Lower leg skin (tissue), 3 donors: ENCODE results near the gene DENND1C.

ENCODE experiments used
- POLR2A ChIP-seq, 2 donors: fragments of 450-650 bp; IDR thresholded peaks; one replicate each; pipeline ENCODE4 v1.6.1; 2016 to 2017; ENCODE audit warnings: antibody characterized with exemption in 2 of 2, mild to moderate bottlenecking in 1 of 2, moderate library complexity in 1 of 2
- TF ChIP-seq, protein P1 (sequence below), 3 donors: fragments of 450-650 bp; IDR thresholded peaks; one replicate each; pipeline ENCODE4 v1.5.1; 2016; ENCODE audit warnings: antibody characterized with exemption in 3 of 3, mild to moderate bottlenecking in 3 of 3, moderate library complexity in 2 of 3

DNA sequence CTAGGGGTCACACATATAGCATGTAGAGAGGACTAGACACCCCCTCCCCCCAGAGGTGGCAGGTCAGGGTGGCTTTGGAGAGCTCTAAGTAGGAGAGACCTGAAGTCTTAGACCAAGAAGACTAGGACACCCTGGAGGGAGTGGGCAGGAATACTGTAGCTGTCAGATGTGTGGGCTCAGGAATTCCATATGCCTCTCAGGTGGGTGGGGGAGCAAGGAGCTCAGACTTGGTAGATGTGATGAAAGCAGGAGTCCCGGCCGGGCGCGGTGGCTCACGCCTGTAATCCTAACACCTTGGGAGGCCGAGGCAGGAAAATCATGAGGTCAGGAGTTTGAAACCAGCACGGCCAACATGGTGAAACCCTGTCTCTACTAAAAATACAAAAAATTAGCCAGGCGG lies 15.9 kb downstream of the DENND1C start:
- TF ChIP-seq, protein P1, sequence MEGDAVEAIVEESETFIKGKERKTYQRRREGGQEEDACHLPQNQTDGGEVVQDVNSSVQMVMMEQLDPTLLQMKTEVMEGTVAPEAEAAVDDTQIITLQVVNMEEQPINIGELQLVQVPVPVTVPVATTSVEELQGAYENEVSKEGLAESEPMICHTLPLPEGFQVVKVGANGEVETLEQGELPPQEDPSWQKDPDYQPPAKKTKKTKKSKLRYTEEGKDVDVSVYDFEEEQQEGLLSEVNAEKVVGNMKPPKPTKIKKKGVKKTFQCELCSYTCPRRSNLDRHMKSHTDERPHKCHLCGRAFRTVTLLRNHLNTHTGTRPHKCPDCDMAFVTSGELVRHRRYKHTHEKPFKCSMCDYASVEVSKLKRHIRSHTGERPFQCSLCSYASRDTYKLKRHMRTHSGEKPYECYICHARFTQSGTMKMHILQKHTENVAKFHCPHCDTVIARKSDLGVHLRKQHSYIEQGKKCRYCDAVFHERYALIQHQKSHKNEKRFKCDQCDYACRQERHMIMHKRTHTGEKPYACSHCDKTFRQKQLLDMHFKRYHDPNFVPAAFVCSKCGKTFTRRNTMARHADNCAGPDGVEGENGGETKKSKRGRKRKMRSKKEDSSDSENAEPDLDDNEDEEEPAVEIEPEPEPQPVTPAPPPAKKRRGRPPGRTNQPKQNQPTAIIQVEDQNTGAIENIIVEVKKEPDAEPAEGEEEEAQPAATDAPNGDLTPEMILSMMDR (IDR thresholded peaks at IDR 0.05), result no peak
- TF ChIP-seq POLR2A (IDR thresholded peaks at IDR 0.05), result no peak
